ENCODE measurements around the gene CPNE7.
A peak's percentile ranks its signal among the peaks of the same experiment; 100 is the strongest.

The CPNE7 gene

GRCh38 chr16:89547291-89547690 lies 28.3 kb upstream of the CPNE7 start:
- no peaks in the 10 kb centered on the region for H3K9me3 Mint-ChIP-seq
- H3K27ac Mint-ChIP-seq: no peak overlapping the region
- H3K36me3 Mint-ChIP-seq (ENCODE audit: low read depth): peaks cover 64% of the 10 kb centered on the region
- H3K4me1 Mint-ChIP-seq: no peaks in the 10 kb centered on the region
- no peak for DNase-seq
- peaks cover 2% of the 10 kb centered on the region for H3K27me3 Mint-ChIP-seq (ENCODE audit: low read depth, poor library complexity)
- no peak for TF ChIP-seq CTCF (IDR thresholded peaks at IDR 0.05)
- no peak overlapping the region for H3K4me3 Mint-ChIP-seq

- H3K27ac Mint-ChIP-seq: peak overlapping the region; percentile 11
- H3K4me3 Mint-ChIP-seq: no peak overlapping the region
- H3K4me1 Mint-ChIP-seq: no peaks in the 10 kb centered on the region
- peaks cover 2% of the 10 kb centered on the region for H3K27me3 Mint-ChIP-seq (ENCODE audit: low read depth, poor library complexity)
- no peak for TF ChIP-seq CTCF (IDR thresholded peaks at IDR 0.05)
- H3K36me3 Mint-ChIP-seq (ENCODE audit: low read depth): peaks cover 64% of the 10 kb centered on the region
- H3K9me3 Mint-ChIP-seq: no peaks in the 10 kb centered on the region
- DNase-seq: no peak
These were observed 27.7 kb upstream of the CPNE7 start for GRCh38 chr16:89547860-89548259.

- no peak for TF ChIP-seq CTCF (IDR thresholded peaks at IDR 0.05)
- no peak overlapping the region for H3K4me3 Mint-ChIP-seq
- H3K4me1 Mint-ChIP-seq: no peaks in the 10 kb centered on the region
- H3K36me3 Mint-ChIP-seq (ENCODE audit: low read depth): peaks cover 62% of the 10 kb centered on the region
- no peaks in the 10 kb centered on the region for H3K9me3 Mint-ChIP-seq
- no peak for DNase-seq
- H3K27ac Mint-ChIP-seq: peak overlapping the region; percentile 11
- peaks cover 2% of the 10 kb centered on the region for H3K27me3 Mint-ChIP-seq (ENCODE audit: low read depth, poor library complexity)
These were observed 27.1 kb upstream of the CPNE7 start for GRCh38 chr16:89548344-89549006.

DNA sequence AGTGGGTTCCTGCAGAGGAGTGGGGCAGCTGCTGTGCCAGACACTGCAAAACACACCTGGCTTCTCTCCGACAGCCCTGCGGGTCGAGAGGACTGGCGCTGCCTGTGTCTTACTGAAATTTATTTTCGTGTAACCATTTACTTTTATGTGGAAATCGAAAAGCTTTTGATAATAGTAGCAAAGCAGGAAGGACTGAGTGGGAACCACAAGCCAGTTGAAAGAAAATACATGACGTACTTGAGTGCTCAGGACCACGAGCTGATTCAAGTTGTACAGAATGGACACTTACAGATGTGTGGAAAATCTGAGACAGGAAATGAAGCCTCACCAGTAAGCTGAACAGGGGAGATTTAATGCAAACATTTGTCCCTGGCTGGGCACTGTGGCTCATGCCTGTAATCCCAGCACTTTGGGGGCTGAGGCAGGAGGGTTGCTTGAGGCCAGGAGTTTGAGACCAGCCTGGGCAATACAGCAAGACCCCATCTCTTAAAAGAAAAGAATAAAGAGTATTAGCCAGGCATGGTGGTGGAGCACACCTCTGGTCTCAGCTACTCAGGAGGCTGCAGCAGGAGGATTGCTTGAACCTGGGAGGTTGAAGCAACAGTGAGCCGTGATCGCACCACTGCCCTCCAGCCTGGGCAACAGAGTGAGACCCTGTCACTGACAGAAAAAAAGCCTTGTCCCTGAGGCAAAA lies 26.4 kb upstream of the CPNE7 start:
- TF ChIP-seq CTCF (IDR thresholded peaks at IDR 0.05): no peak
- H3K9me3 Mint-ChIP-seq: no peaks in the 10 kb centered on the region
- no peaks in the 10 kb centered on the region for H3K4me1 Mint-ChIP-seq
- peaks cover 62% of the 10 kb centered on the region for H3K36me3 Mint-ChIP-seq (ENCODE audit: low read depth)
- peak overlapping the region; percentile 61 for H3K27ac Mint-ChIP-seq
- no peak for DNase-seq
- H3K4me3 Mint-ChIP-seq: no peak overlapping the region
- H3K27me3 Mint-ChIP-seq (ENCODE audit: low read depth, poor library complexity): peaks cover 2% of the 10 kb centered on the region

GRCh38 chr16:89550421-89551007 lies 25.0 kb upstream of the CPNE7 start:
- H3K36me3 Mint-ChIP-seq (ENCODE audit: low read depth): peaks cover 52% of the 10 kb centered on the region
- H3K27ac Mint-ChIP-seq: no peak overlapping the region
- peaks cover 2% of the 10 kb centered on the region for H3K27me3 Mint-ChIP-seq (ENCODE audit: low read depth, poor library complexity)

More at GRCh38 chr16:89550421-89551007, 25.0 kb upstream of the CPNE7 start:
- no peaks in the 10 kb centered on the region for H3K9me3 Mint-ChIP-seq
- no peak for TF ChIP-seq CTCF (IDR thresholded peaks at IDR 0.05)
- H3K4me3 Mint-ChIP-seq: no peak overlapping the region
- H3K4me1 Mint-ChIP-seq: no peaks in the 10 kb centered on the region
- DNase-seq: no peak
